Measurements from ENCODE around the gene OTOP3. TPM values are rescaled to one million over a fixed set of nuclear protein-coding genes. Genes with fewer than 3 reads are reported as not detected.
"Not testable (repeated sequence)": the region's sequence is repeated elsewhere in the genome, so short reads cannot be mapped to it uniquely, and the experiment has no call there.

OTOP3 gene
- total RNA-seq (2014; rRNA removed; shearing (Covaris generic)), result not detected in 2 replicates
- not detected in 2 replicates for polyA plus RNA-seq (2015; cell fraction: cytosol; rRNA removed)
- polyA plus RNA-seq (2015; cell fraction: nucleus; rRNA removed), result not detected in 2 replicates

DNA sequence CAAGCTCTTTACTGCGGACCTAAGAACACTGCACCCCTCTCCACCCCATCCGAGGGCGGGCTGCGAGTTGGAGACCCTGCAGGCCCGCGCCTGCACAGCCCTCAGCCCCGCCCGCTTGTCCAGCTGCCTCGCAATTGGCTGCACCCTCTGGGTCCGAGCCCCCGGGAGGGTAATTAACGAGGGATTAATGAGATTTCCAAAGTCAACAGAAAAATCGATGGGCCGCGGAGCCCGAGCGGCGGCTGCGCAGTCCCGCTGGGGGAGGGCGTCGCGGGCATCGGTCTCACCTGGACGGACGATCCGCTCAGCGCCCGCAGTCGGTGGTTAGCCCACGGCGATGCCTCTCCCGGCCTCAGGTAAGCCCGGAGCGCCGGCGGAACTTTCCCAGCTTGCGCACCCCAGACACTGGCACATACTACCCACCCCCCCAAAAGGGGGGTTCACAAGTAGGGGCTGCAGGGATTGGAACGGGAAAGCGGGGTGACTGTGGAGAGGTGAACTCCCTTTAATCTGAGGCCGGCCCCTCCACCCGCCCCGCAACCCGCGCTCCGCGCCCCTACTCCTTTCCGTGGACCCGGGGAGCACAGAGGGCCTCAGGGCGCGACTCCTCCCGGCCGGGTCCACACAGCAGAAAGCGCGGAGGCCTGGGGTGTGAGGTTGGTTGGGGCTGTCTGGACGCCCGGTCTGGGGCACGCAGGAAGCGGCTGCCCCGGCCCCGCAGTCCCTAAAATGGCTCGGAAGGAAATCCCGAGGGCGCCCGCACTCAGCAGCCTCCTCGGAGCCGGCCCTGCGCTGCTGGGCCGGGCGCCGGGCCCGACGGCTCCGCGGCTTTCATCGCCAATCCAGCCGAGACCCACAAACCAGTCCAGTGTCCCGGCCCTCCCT is at the start of gene OTOP3:
TSS of gene OTOP3 (plus strand) at position 314 of the 885 bp plus-strand sequence. CDS start at position 338, 24 bp downstream.
- in situ Hi-C loops (cut with HindIII; ENCODE audit: low pct_unique_long_range_greater_than_20kb, low sequenced_read_pairs), result no loop called here

GRCh38 chr17:74888469-74888868 is 47.2 kb upstream of the OTOP3 start:
- in situ Hi-C loops (cut with HindIII; ENCODE audit: low pct_unique_long_range_greater_than_20kb, low sequenced_read_pairs), result no loop called here
- DNase-seq (ENCODE audit: low read depth, low spot score), result no peak

More for the DNA sequence above, at the start of gene OTOP3:
- DNase-seq (ENCODE audit: low read depth, low spot score), result no peak

DNA sequence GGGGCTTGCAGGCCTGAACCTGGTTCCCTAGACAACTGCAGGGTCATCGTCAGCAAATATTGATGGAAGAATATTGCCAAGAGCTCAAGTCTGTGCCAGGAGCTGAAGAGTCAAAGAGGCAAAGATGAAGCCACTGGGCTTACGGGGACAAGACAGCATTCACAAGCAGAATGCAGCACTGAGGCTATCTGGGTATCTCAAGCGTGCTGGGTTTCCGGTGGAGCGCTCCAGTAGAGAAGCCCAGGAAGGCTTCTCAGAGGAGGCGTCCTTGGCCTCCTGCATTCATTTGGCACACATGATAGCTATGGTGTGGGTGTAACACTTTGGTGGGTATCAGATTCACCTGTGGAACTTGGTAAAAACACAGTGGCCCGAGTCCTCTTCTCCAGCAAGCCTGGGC is 45.1 kb upstream of the OTOP3 start:
- in situ Hi-C loops (cut with HindIII; ENCODE audit: low pct_unique_long_range_greater_than_20kb, low sequenced_read_pairs), result no loop called here

GRCh38 chr17:74892013-74892841 is 43.5 kb upstream of the OTOP3 start:
- no peak for DNase-seq (ENCODE audit: low read depth, low spot score)
- in situ Hi-C loops (cut with HindIII; ENCODE audit: low pct_unique_long_range_greater_than_20kb, low sequenced_read_pairs), result no loop called here

More for the DNA sequence above, 45.1 kb upstream of the OTOP3 start:
- no peak for DNase-seq (ENCODE audit: low read depth, low spot score)

GRCh38 chr17:74892974-74893911 is 42.5 kb upstream of the OTOP3 start, which contains the start of gene FADS6:
TSS of gene FADS6 (minus strand) at chr17:74893633. CDS start at chr17:74893595, 38 bp downstream.
- DNase-seq (ENCODE audit: low read depth, low spot score), result no peak
- in situ Hi-C loops (cut with HindIII; ENCODE audit: low pct_unique_long_range_greater_than_20kb, low sequenced_read_pairs), result no loop called here

GRCh38 chr17:74893936-74894671 is 41.6 kb upstream of the OTOP3 start:
- DNase-seq (ENCODE audit: low read depth, low spot score), result no peak
- in situ Hi-C loops (cut with HindIII; ENCODE audit: low pct_unique_long_range_greater_than_20kb, low sequenced_read_pairs), result no loop called here

GRCh38 chr17:74898376-74898946 is 37.2 kb upstream of the OTOP3 start:
- no peak for DNase-seq (ENCODE audit: low read depth, low spot score)
- in situ Hi-C loops (cut with HindIII; ENCODE audit: low pct_unique_long_range_greater_than_20kb, low sequenced_read_pairs), result no loop called here

DNA sequence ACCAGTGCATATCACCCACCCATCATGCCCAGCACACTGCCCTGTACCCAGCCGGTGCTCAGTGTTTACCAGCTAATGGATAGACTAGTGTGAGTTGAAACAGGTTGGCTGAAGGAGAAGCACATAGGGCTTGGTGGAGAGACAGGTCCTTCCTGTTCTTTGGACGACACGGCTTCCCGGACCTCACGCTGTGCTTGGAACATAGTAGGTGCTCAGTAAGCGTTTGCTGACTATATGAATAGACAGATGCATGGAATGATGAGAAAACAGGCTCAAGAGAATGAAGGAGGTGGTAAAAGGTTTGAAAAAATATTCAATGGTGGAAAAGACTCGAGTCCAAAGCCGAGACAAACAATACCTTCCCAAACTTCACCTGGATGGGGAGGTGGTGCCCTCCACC is 35.5 kb upstream of the OTOP3 start:
- in situ Hi-C loops (cut with HindIII; ENCODE audit: low pct_unique_long_range_greater_than_20kb, low sequenced_read_pairs), result no loop called here
- DNase-seq (ENCODE audit: low read depth, low spot score), result no peak

DNA sequence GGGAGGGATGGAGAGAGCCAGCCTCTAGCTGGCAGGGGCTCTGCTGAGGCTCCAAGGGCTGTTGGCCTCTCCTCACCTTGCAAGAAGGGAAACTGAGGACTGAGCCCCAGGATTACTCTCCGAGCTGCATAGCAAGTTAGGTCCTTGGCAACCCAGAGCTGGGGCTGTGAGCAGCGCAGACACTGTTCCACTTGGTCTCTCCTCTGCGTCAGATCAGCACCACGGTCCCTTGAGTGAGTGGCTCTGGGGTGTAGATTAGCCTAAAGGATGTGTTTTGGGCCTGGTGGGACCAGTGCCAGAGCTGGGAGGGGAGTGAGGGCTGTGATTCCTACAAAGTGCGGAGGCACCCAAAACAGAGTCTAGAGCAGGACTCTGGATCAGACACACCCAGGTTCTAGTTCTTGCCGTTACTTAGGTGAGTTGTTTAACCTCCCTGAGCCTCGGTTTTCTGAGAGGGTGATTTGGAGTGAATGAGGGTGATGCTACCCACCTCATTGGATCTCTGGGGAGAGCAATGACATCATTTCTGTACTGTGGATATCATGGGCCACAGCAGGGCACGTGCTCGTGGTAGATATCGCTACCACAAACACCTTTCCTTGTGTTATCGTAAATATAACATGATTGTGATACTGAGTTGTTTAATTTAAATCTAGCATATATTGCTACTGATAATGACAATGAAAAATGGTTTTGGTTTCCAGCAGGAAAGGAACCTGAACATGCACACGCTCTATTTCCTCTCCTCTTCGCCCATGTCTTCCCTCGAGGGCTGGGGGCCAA is 34.2 kb upstream of the OTOP3 start:
- in situ Hi-C loops (cut with HindIII; ENCODE audit: low pct_unique_long_range_greater_than_20kb, low sequenced_read_pairs), result no loop called here
- no peak for DNase-seq (ENCODE audit: low read depth, low spot score)

- in situ Hi-C loops (cut with HindIII; ENCODE audit: low pct_unique_long_range_greater_than_20kb, low sequenced_read_pairs), result no loop called here
- no peak for DNase-seq (ENCODE audit: low read depth, low spot score)
These were observed 32.7 kb upstream of the OTOP3 start for GRCh38 chr17:74903034-74903433.

- DNase-seq (ENCODE audit: low read depth, low spot score), result no peak
- in situ Hi-C loops (cut with HindIII; ENCODE audit: low pct_unique_long_range_greater_than_20kb, low sequenced_read_pairs), result no loop called here
These were observed 32.0 kb upstream of the OTOP3 start for GRCh38 chr17:74903671-74904070.

DNA sequence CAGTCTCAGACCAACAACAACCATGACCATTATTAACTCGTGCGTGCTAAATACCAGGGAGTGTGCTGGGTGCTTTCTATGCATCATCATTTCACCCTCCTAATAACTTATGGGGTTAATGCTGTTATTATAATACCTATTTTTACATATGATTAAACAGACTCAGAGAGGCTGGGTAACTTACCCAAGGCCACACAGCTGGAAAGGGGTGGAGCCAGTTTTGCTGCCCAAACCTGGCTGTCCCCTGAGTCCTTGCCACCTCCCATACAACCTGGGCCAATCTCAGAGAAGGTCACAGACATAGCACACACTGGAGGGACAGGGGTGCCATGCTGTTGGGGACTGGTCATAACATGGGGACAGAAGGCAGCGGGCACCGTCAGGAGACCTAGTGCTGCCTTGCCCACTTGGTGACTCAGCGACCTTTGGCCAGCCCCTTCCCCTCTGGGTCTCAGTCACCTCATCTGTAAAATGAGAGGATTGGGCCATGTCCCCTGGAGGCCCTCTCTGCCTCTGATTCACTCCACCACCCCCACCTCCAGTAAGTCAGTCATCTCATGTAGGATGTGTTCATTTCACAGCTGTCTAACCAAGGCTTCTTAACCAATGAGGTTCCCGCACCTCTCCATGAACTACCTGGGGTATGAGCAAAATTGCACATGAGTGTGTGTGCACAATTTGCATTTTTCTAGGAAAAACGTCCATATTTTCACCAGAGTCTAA is 30.9 kb upstream of the OTOP3 start:
- DNase-seq (ENCODE audit: low read depth, low spot score), result no peak
- in situ Hi-C loops (cut with HindIII; ENCODE audit: low pct_unique_long_range_greater_than_20kb, low sequenced_read_pairs), result no loop called here

- DNase-seq (ENCODE audit: low read depth, low spot score), result peak; percentile 41
- in situ Hi-C loops (cut with HindIII; ENCODE audit: low pct_unique_long_range_greater_than_20kb, low sequenced_read_pairs), result not testable (repeated sequence)
These were observed 29.4 kb upstream of the OTOP3 start for GRCh38 chr17:74906214-74906793.

- DNase-seq (ENCODE audit: low read depth, low spot score), result no peak
- in situ Hi-C loops (cut with HindIII; ENCODE audit: low pct_unique_long_range_greater_than_20kb, low sequenced_read_pairs), result no loop called here
These were observed 28.7 kb upstream of the OTOP3 start for GRCh38 chr17:74907012-74907411.

DNA sequence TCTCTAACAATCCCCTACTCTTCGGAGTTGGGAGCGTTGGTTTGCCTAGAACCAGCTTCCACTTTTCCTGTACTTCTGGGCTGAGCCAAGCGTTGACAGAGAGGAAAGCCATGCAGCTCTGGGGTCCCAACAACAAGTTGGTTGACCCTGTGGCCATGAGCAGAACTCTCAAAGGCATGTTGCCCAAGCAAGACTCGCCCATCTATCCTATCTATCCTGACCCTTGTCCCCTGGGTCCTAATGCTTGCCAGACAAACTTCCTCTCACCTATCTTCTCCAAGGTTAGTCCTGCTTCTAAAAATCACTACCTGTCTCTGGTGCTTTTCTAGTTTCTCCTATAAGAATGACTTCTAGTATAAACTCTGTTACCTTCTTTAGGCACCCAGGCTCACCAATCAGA is 26.6 kb upstream of the OTOP3 start:
- DNase-seq (ENCODE audit: low read depth, low spot score); in situ Hi-C loops (cut with HindIII; ENCODE audit: low pct_unique_long_range_greater_than_20kb, low sequenced_read_pairs): not testable (repeated sequence)
